ENCODE results near the gene FCRLB. TPM values are rescaled to one million over a fixed set of nuclear protein-coding genes. Genes with fewer than 3 reads are reported as not detected.
A peak's percentile ranks its signal among the peaks of the same experiment; 100 is the strongest.

Gene FCRLB
- polyA plus RNA-seq, 2 of the 4 experiments (the other 2 are of a cell fraction): 0.48 to 0.75 TPM

- TF ChIP-seq REST (IDR thresholded peaks at IDR 0.05): no peak
- TF ChIP-seq E2F6 (IDR thresholded peaks at IDR 0.05; ENCODE audit: borderline replicate concordance, low read depth): 0 out of 2 replicates have a peak, but pooled peaks have one; percentile 33
- TF ChIP-seq PBX3 (IDR thresholded peaks at IDR 0.05): peak; percentile 27; the same call in 1 of the 2 replicates
- no peak for TF ChIP-seq FOXS1 (CRISPR knock-in tag; IDR thresholded peaks at IDR 0.05)
- no peak for TF ChIP-seq JUNB (IDR thresholded peaks at IDR 0.05)
- TF ChIP-seq POLR2AphosphoS2 (conservative IDR thresholded peaks at IDR 0.05; ENCODE audit: low read length): no peak
- TF ChIP-seq RNF2 (IDR thresholded peaks at IDR 0.05; ENCODE audit: borderline replicate concordance, low read depth): no peak
- no peak for TF ChIP-seq HDAC2 (IDR thresholded peaks at IDR 0.05)
- no peak for TF ChIP-seq FOSB (CRISPR knock-in tag; IDR thresholded peaks at IDR 0.05)
Measured at GRCh38 chr1:161727256-161727924, 6.0 kb downstream of the FCRLB start (continued).

GRCh38 chr1:161728376-161729226 lies 7.3 kb downstream of the FCRLB start:
- no peak overlapping the region for H3K4me3 ChIP-seq

More at GRCh38 chr1:161728376-161729226, 7.3 kb downstream of the FCRLB start:
- no peak overlapping the region for H3K27ac ChIP-seq
- TF ChIP-seq FOSB (CRISPR knock-in tag; IDR thresholded peaks at IDR 0.05) (no peak), RCOR1 (IDR thresholded peaks at IDR 0.05; ENCODE audit: low read depth, low read length) (no peak), RAD21 (conservative IDR thresholded peaks at IDR 0.05 in 1 of 2, IDR thresholded peaks at IDR 0.05 in 1 of 2) (no peak), GATA3 (IDR thresholded peaks at IDR 0.05; ENCODE audit: borderline replicate concordance) (no peak), TP53 (CRISPR knock-in tag; IDR thresholded peaks at IDR 0.05) (no peak), FOXS1 (CRISPR knock-in tag; IDR thresholded peaks at IDR 0.05) (no peak), EHF (CRISPR knock-in tag; IDR thresholded peaks at IDR 0.05) (no peak), POLR2A (IDR thresholded peaks at IDR 0.05; ENCODE audit: low read length) (no peak), ZC3H11A (IDR thresholded peaks at IDR 0.05) (no peak), HMGXB4 (CRISPR knock-in tag; IDR thresholded peaks at IDR 0.05; ENCODE audit: borderline replicate concordance) (no peak), CTCF (IDR thresholded peaks at IDR 0.05) (no peak)
- DNase-seq (ENCODE audit: low read depth in 1 of 2, low spot score in 1 of 2) (no peak), FAIRE-seq (no peak), ATAC-seq (no peak)
- POLR2A ChIA-PET: interaction anchor here (0.6 to 0.9 kb wide), 2 partner anchors 21 kb away, joined by 3 read pairs; no protein-coding TSS in a partner anchor
- H3K4me1 ChIP-seq: peaks cover 15% of the 10 kb centered on the region; the same call in 2 of the 3 replicates
- no peaks in the 10 kb centered on the region for H3K9me3 ChIP-seq
- H3K4me2 ChIP-seq: no peak overlapping the region
- CTCF ChIA-PET: interaction anchor here (0.6 to 6.4 kb wide), 3 partner anchors 10 to 411 kb away, joined by 3 to 80 read pairs (median 3); no protein-coding TSS in a partner anchor
- 94% methylated on average over 7 of the region's 7 CpGs for WGBS (ENCODE audit: missing lambda C conversion rate)

Data from A549 (cell line).